ENCODE results near the gene RPL9.
"Not testable (repeated sequence)": the region's sequence is repeated elsewhere in the genome, so short reads cannot be mapped to it uniquely, and the experiment has no call there.

Gene RPL9

DNA sequence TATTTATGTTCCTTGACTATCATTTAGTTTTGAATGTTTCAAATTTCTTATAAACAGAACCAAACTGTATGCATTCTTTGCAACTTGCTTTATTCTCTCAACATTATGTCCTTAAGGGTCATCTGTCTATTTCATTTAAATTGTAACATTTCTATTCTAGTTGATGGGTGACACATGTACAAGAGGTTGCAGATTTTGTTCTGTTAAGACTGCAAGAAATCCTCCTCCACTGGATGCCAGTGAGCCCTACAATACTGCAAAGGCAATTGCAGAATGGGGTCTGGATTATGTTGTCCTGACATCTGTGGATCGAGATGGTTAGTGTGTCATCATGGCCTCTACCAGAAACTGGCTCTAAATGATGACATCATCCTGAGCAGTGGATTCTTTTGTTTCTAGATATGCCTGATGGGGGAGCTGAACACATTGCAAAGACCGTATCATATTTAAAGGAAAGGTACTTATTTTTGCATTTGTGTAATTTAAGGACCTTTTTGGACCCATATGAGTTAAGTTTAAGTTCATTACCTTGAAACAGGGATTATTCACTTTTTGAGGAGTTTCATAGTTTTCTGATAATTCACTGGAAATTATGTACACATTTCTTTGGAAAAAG lies 6.3 kb upstream of the RPL9 start:
- Histone ChIP-seq H3K9ac (no peak overlapping the region), H4K20me1 (ENCODE audit: insufficient read depth) (no peaks in the 10 kb centered on the region), H3K79me2 (ENCODE audit: insufficient read depth, low read depth) (no peaks in the 10 kb centered on the region; the same call in 1 of the 2 replicates), H3K4me2 (no peak overlapping the region), H3K36me3 (ENCODE audit: insufficient read depth) (no peaks in the 10 kb centered on the region), H3K27me3 (ENCODE audit: insufficient read depth, low read depth) (no peaks in the 10 kb centered on the region), H3K4me3 (IDR thresholded peaks at IDR 0.05; ENCODE audit: insufficient read depth, low read depth, low read length) (no peak overlapping the region), H2AFZ (ENCODE audit: low read depth) (no peak overlapping the region), H3K27ac (no peak overlapping the region), H3K4me1 (ENCODE audit: low read depth, poor library complexity, severe bottlenecking) (peaks cover 16% of the 10 kb centered on the region)
- TF ChIP-seq, protein P1, sequence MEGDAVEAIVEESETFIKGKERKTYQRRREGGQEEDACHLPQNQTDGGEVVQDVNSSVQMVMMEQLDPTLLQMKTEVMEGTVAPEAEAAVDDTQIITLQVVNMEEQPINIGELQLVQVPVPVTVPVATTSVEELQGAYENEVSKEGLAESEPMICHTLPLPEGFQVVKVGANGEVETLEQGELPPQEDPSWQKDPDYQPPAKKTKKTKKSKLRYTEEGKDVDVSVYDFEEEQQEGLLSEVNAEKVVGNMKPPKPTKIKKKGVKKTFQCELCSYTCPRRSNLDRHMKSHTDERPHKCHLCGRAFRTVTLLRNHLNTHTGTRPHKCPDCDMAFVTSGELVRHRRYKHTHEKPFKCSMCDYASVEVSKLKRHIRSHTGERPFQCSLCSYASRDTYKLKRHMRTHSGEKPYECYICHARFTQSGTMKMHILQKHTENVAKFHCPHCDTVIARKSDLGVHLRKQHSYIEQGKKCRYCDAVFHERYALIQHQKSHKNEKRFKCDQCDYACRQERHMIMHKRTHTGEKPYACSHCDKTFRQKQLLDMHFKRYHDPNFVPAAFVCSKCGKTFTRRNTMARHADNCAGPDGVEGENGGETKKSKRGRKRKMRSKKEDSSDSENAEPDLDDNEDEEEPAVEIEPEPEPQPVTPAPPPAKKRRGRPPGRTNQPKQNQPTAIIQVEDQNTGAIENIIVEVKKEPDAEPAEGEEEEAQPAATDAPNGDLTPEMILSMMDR (conservative IDR thresholded peaks at IDR 0.05; ENCODE audit: low read depth, low read length) = no peak

GRCh38 chr4:39458161-39458504 lies 589 bp downstream of the RPL9 start:
- not testable (repeated sequence) for H3K27me3 ChIP-seq (ENCODE audit: insufficient read depth, low read depth); H3K4me3 ChIP-seq (IDR thresholded peaks at IDR 0.05; ENCODE audit: insufficient read depth, low read depth, low read length); H4K20me1 ChIP-seq (ENCODE audit: insufficient read depth)
- Histone ChIP-seq H3K27ac (peak overlapping the region; percentile 80), H3K4me1 (ENCODE audit: low read depth, poor library complexity, severe bottlenecking) (peaks cover 22% of the 10 kb centered on the region), H3K79me2 (ENCODE audit: insufficient read depth, low read depth) (peaks cover 32% of the 10 kb centered on the region), H3K9ac (peak overlapping the region; percentile 97), H3K4me2 (peak overlapping the region; percentile 53), H3K36me3 (ENCODE audit: insufficient read depth) (peaks cover 12% of the 10 kb centered on the region; the same call in 1 of the 2 replicates), H2AFZ (ENCODE audit: low read depth) (peak overlapping the region; percentile 46; the same call in 1 of the 2 replicates)

DNA sequence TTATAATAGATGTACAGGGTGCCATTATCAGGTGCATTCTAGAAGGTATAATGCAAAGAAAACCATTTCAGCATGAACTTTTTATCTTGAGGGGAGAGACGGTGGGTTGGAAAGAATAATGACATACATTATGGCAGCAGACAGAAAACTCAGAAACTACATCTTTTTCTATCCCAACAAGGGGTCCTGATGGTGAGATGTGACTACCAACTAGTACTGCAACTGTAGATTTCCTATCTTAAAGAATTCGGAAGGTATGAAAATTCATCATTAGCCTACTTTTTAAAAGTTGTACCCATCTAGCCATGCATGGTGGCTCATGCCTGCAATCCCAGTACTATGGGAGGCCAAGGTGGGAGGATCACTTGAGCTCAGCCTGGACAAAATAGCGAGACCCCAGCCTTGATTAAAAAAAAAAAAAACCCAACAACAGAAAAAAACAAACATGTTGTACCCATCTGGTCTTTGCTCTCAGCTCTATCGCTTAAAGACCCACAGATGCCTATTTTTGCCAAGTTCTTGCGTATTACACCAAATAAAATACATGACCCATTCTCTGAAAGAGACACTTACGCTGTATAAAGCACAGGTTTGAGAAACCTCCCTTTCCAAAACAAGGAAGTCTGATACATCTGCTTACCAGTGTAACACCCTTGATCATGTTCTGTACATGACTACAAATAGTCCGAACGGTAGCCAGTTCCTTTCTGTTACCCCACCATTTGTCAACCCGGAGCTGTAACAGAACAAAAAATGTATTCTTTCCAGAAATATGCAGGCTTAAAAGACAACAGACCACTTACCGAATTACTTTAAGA lies 1.6 kb downstream of the RPL9 start:
- Histone ChIP-seq H3K4me2 (peak overlapping the region; percentile 53), H4K20me1 (ENCODE audit: insufficient read depth) (no peaks in the 10 kb centered on the region), H3K9ac (peak overlapping the region; percentile 97), H3K4me1 (ENCODE audit: low read depth, poor library complexity, severe bottlenecking) (peaks cover 22% of the 10 kb centered on the region), H3K27me3 (ENCODE audit: insufficient read depth, low read depth) (no peaks in the 10 kb centered on the region), H3K79me2 (ENCODE audit: insufficient read depth, low read depth) (peaks cover 32% of the 10 kb centered on the region), H3K4me3 (IDR thresholded peaks at IDR 0.05; ENCODE audit: insufficient read depth, low read depth, low read length) (no peak overlapping the region), H2AFZ (ENCODE audit: low read depth) (no peak overlapping the region), H3K36me3 (ENCODE audit: insufficient read depth) (peaks cover 12% of the 10 kb centered on the region; the same call in 1 of the 2 replicates), H3K27ac (peak overlapping the region; percentile 80; the same call in 1 of the 2 replicates)
- TF ChIP-seq, protein P1 (conservative IDR thresholded peaks at IDR 0.05; ENCODE audit: low read depth, low read length) = no peak

GRCh38 chr4:39455486-39455885 lies 3.2 kb downstream of the RPL9 start:
- Histone ChIP-seq H3K79me2 (ENCODE audit: insufficient read depth, low read depth) (peaks cover 32% of the 10 kb centered on the region), H3K4me3 (IDR thresholded peaks at IDR 0.05; ENCODE audit: insufficient read depth, low read depth, low read length) (no peak overlapping the region), H3K36me3 (ENCODE audit: insufficient read depth) (peaks cover 12% of the 10 kb centered on the region; the same call in 1 of the 2 replicates), H3K9ac (no peak overlapping the region), H2AFZ (ENCODE audit: low read depth) (no peak overlapping the region), H3K27ac (no peak overlapping the region), H4K20me1 (ENCODE audit: insufficient read depth) (no peaks in the 10 kb centered on the region), H3K4me2 (no peak overlapping the region), H3K4me1 (ENCODE audit: low read depth, poor library complexity, severe bottlenecking) (peaks cover 19% of the 10 kb centered on the region), H3K27me3 (ENCODE audit: insufficient read depth, low read depth) (no peaks in the 10 kb centered on the region)
- TF ChIP-seq, protein P1 (conservative IDR thresholded peaks at IDR 0.05; ENCODE audit: low read depth, low read length) = no peak

Data from KMS-11 (cell line).